HG03460 (cell line): ENCODE measurements around the gene TEF.
"Not testable (repeated sequence)": the region's sequence is repeated elsewhere in the genome, so short reads cannot be mapped to it uniquely, and the experiment has no call there.

Source experiments
- ATAC-seq: cut with Tn5 transposase; IDR thresholded peaks from one replicate; pipeline ENCODE4 v1.9.1; 2021; ENCODE audit not compliant: unreplicated experiment

TEF gene

GRCh38 chr22:41380993-41381328 is 781 bp upstream of the TEF start:
- peak; percentile 4 for ATAC-seq

- peak; percentile 31 for ATAC-seq
Measured at GRCh38 chr22:41382098-41382578, 396 bp downstream of the TEF start.

GRCh38 chr22:41382610-41383009 is 868 bp downstream of the TEF start:
- ATAC-seq, result no peak

- ATAC-seq, result no peak
Measured at GRCh38 chr22:41383085-41383484, 1.3 kb downstream of the TEF start.

- ATAC-seq, result no peak
Measured at GRCh38 chr22:41384128-41384527, 2.4 kb downstream of the TEF start.

GRCh38 chr22:41387341-41387740 is 5.6 kb downstream of the TEF start:
- ATAC-seq, result no peak

GRCh38 chr22:41394012-41394356 is 12.2 kb downstream of the TEF start:
- no peak for ATAC-seq

GRCh38 chr22:41395531-41396240 is 13.9 kb downstream of the TEF start:
- no peak for ATAC-seq

- no peak for ATAC-seq
Measured at GRCh38 chr22:41397143-41397811, 15.5 kb downstream of the TEF start.

- ATAC-seq, result no peak
Measured at GRCh38 chr22:41398921-41399320, 17.2 kb downstream of the TEF start.

- no peak for ATAC-seq
Measured at GRCh38 chr22:41401781-41402648, 20.3 kb downstream of the TEF start.

- ATAC-seq, result not testable (repeated sequence)
Measured at GRCh38 chr22:41402851-41403250, 21.1 kb downstream of the TEF start.

- no peak for ATAC-seq
Measured at GRCh38 chr22:41403532-41404318, 22.0 kb downstream of the TEF start.

GRCh38 chr22:41405588-41405987 is 23.8 kb downstream of the TEF start:
- no peak for ATAC-seq

- ATAC-seq, result no peak
Measured at GRCh38 chr22:41406410-41406809, 24.7 kb downstream of the TEF start.

- ATAC-seq, result no peak
Measured at GRCh38 chr22:41407433-41407832, 25.7 kb downstream of the TEF start.

GRCh38 chr22:41408665-41409064 is 26.9 kb downstream of the TEF start:
- ATAC-seq, result no peak

GRCh38 chr22:41410311-41410751 is 28.6 kb downstream of the TEF start:
- ATAC-seq, result no peak

- ATAC-seq, result no peak
Measured at GRCh38 chr22:41411021-41411851, 29.5 kb downstream of the TEF start.

- no peak for ATAC-seq
Measured at GRCh38 chr22:41415554-41415953, 33.8 kb downstream of the TEF start.
